Caco-2 (cell line): ENCODE results near the gene KRTAP29-1. TPM values are rescaled to one million over a fixed set of nuclear protein-coding genes. Genes with fewer than 3 reads are reported as not detected.

Source experiments
- BruUV-seq: library from RNA; stranded (reverse); fragments of 400-500 nt; replicated peaks from 2 replicates; lab custom pipeline; 2021; lab: Mats Ljungman, UMichigan
- CTCF ChIA-PET: fragments of 300-600 bp; sonication (Branson Sonifier 250); formaldehyde crosslinking; loops from one replicate; lab custom pipeline; 2022; ENCODE audit warnings: antibody characterized with exemption; lab: Charles Lee
- POLR2A ChIA-PET: fragments of 300-600 bp; sonication (Branson Sonifier 250); formaldehyde crosslinking; loops from one replicate; lab custom pipeline; 2022; ENCODE audit warnings: antibody characterized with exemption; lab: Charles Lee
- DNase-seq, 2 experiments: peaks; one replicate each; pipeline versions ENCODE4 v3.0.0 to v3.0.0-alpha.2; 2020 to 2022
- H3K27me3 ChIP-seq: replicated peaks from 2 replicates; pipeline ENCODE4 v1.6.0; 2011; ENCODE audit warnings: low read length; ENCODE audit not compliant: control insufficient read depth, insufficient read depth
- H3K36me3 ChIP-seq: 2 replicates; pipeline ENCODE4 v1.5.1; 2011; ENCODE audit warnings: low read length; ENCODE audit not compliant: control insufficient read depth, insufficient read depth
- H3K4me1 ChIP-seq: fragments of 250-450 bp; sonication (Bioruptor Pico); 2 replicates; pipeline ENCODE4 v1.5.1; 2020; ENCODE audit warnings: mild to moderate bottlenecking
- H3K4me3 ChIP-seq: 2 replicates; pipeline ENCODE4 v1.5.1; 2011; ENCODE audit warnings: low read depth, mild to moderate bottlenecking, control low read depth, low read length
- H3K9me3 ChIP-seq: fragments of 250-450 bp; sonication (Bioruptor Pico); 2 replicates; pipeline ENCODE4 v1.5.1; 2020; ENCODE audit warnings: mild to moderate bottlenecking, moderate library complexity
- H3K27ac Mint-ChIP-seq: one replicate; pipeline ENCODE4 v1.8.0; 2022; ENCODE audit warnings: mixed read lengths; ENCODE audit not compliant: unreplicated experiment
- H3K27me3 Mint-ChIP-seq: one replicate; pipeline ENCODE4 v1.8.0; 2022; ENCODE audit warnings: mixed read lengths; ENCODE audit not compliant: insufficient read depth, unreplicated experiment
- H3K36me3 Mint-ChIP-seq: one replicate; pipeline ENCODE4 v1.8.0; 2022; ENCODE audit warnings: mild to moderate bottlenecking, mixed read lengths; ENCODE audit not compliant: insufficient read depth, unreplicated experiment
- H3K4me1 Mint-ChIP-seq: one replicate; pipeline ENCODE4 v1.8.0; 2022; ENCODE audit warnings: low read depth, mixed read lengths; ENCODE audit not compliant: unreplicated experiment
- H3K4me3 Mint-ChIP-seq: one replicate; pipeline ENCODE4 v1.8.0; 2022; ENCODE audit warnings: mild to moderate bottlenecking, moderate library complexity, mixed read lengths; ENCODE audit not compliant: unreplicated experiment
- H3K9me3 Mint-ChIP-seq: one replicate; pipeline ENCODE4 v1.8.0; 2022; ENCODE audit warnings: mixed read lengths; ENCODE audit not compliant: unreplicated experiment
- CTCF ChIP-seq, 2 experiments: fragments of 200-600 bp in 1 of 2; IDR thresholded peaks; 1 replicate in 1 of 2; 2 replicates in 1 of 2; pipeline versions ENCODE4 v1.5.1 to v1.8.0; 2011 to 2022; ENCODE audit warnings: antibody characterized with exemption in 1 of 2, control low read depth in 1 of 2, inconsistent platforms in 1 of 2, low read depth in 1 of 2, low read length in 1 of 2, mild to moderate bottlenecking in 1 of 2, moderate library complexity in 1 of 2; ENCODE audit not compliant: insufficient read depth in 1 of 2, severe bottlenecking in 1 of 2, unreplicated experiment in 1 of 2
- intact Hi-C: fragments of 100-400 bp; cut with micrococcal nuclease; formaldehyde crosslinking; loops from one replicate; pipeline ENCODE4 v1.10.0; 2022; ENCODE audit not compliant: unreplicated experiment
- total RNA-seq: library from RNA; stranded (reverse); gene quantifications from 2 replicates; pipeline ENCODE4 v1.2.3, GENCODE V29; 2022

The KRTAP29-1 gene
- total RNA-seq, 1 experiment from 2014 or later: not detected

GRCh38 chr17:41325611-41326010 lies 23.0 kb upstream of the KRTAP29-1 start:
- H3K4me1 ChIP-seq: peaks cover 4% of the 10 kb centered on the region; the same call in 1 of the 2 replicates
- Mint-ChIP-seq H3K36me3 (no peaks in the 10 kb centered on the region), H3K27me3 (no peaks in the 10 kb centered on the region), H3K4me3 (no peak overlapping the region), H3K27ac (peak overlapping the region; percentile 50), H3K9me3 (peaks cover 5% of the 10 kb centered on the region), H3K4me1 (peaks cover 10% of the 10 kb centered on the region)
- no peaks in the 10 kb centered on the region; the same call in 1 of the 2 replicates for H3K9me3 ChIP-seq
- POLR2A ChIA-PET: no interaction called here
- intact Hi-C loops: loop anchor here (10.0 kb wide), 2 partner anchors 169 to 261 kb away; partner anchors contain the start of genes KRTAP2-3 and KRTAP2-4
- CTCF ChIA-PET: no interaction called here
- TF ChIP-seq CTCF (IDR thresholded peaks at IDR 0.05; ENCODE audit: insufficient read depth in 1 of 2, low read depth in 1 of 2, low read length in 1 of 2, severe bottlenecking in 1 of 2, unreplicated experiment in 1 of 2): no peak
- H3K4me3 ChIP-seq: no peak overlapping the region
- no peaks in the 10 kb centered on the region for H3K27me3 ChIP-seq
- DNase-seq: no peak
- no TSS peak for BruUV-seq
- H3K36me3 ChIP-seq: no peaks in the 10 kb centered on the region

GRCh38 chr17:41325126-41325525 lies 22.5 kb upstream of the KRTAP29-1 start:
- Mint-ChIP-seq H3K4me3 (no peak overlapping the region), H3K36me3 (no peaks in the 10 kb centered on the region), H3K4me1 (peaks cover 10% of the 10 kb centered on the region), H3K9me3 (peaks cover 10% of the 10 kb centered on the region), H3K27ac (no peak overlapping the region), H3K27me3 (no peaks in the 10 kb centered on the region)
- POLR2A ChIA-PET: no interaction called here
- Histone ChIP-seq H3K36me3 (no peaks in the 10 kb centered on the region), H3K9me3 (peaks cover 1% of the 10 kb centered on the region), H3K27me3 (no peaks in the 10 kb centered on the region), H3K4me3 (no peak overlapping the region), H3K4me1 (peaks cover 4% of the 10 kb centered on the region; the same call in 1 of the 2 replicates)
- no peak for DNase-seq
- intact Hi-C loops: loop anchor here (10.0 kb wide), 2 partner anchors 170 to 260 kb away; partner anchors contain the start of genes KRTAP2-3 and KRTAP2-4
- TF ChIP-seq CTCF (IDR thresholded peaks at IDR 0.05; ENCODE audit: insufficient read depth in 1 of 2, low read depth in 1 of 2, low read length in 1 of 2, severe bottlenecking in 1 of 2, unreplicated experiment in 1 of 2): no peak
- BruUV-seq: no TSS peak
- CTCF ChIA-PET: no interaction called here

- POLR2A ChIA-PET: interaction anchor here (0.5 kb wide), 1 partner anchor 665 kb away, joined by 5 read pairs; no protein-coding TSS in a partner anchor
- peak overlapping the region; percentile 26 for H3K27ac Mint-ChIP-seq
- BruUV-seq: no TSS peak
- peak; percentile 70 to 76 for DNase-seq
- intact Hi-C loops: loop anchor here (5.0 to 10.0 kb wide), 5 partner anchors 170 to 522 kb away; partner anchors contain the start of genes KRTAP2-3 and KRTAP2-4
- peaks cover 17% of the 10 kb centered on the region for H3K9me3 Mint-ChIP-seq
- Histone ChIP-seq H3K4me1 (peaks cover 4% of the 10 kb centered on the region; the same call in 1 of the 2 replicates), H3K27me3 (no peaks in the 10 kb centered on the region), H3K4me3 (no peak overlapping the region), H3K36me3 (no peaks in the 10 kb centered on the region), H3K9me3 (peaks cover 8% of the 10 kb centered on the region)
- H3K4me3 Mint-ChIP-seq: no peak overlapping the region
- H3K36me3 Mint-ChIP-seq: no peaks in the 10 kb centered on the region
- peaks cover 10% of the 10 kb centered on the region for H3K4me1 Mint-ChIP-seq
- H3K27me3 Mint-ChIP-seq: no peaks in the 10 kb centered on the region
- CTCF ChIA-PET: interaction anchor here (1.7 kb wide), 1 partner anchor 10 kb away, joined by 4 read pairs; no protein-coding TSS in a partner anchor
- peak; percentile 28 to 78 for TF ChIP-seq CTCF (IDR thresholded peaks at IDR 0.05; ENCODE audit: insufficient read depth in 1 of 2, low read depth in 1 of 2, low read length in 1 of 2, severe bottlenecking in 1 of 2, unreplicated experiment in 1 of 2)
Observed at GRCh38 chr17:41324180-41325075, 21.8 kb upstream of the KRTAP29-1 start.
